GM23248 (cell line): Measurements from ENCODE around the gene GATA5. TPM values are rescaled to one million over a fixed set of nuclear protein-coding genes. Genes with fewer than 3 reads are reported as not detected.

Experiments
- DNase-seq: peaks from one replicate; pipeline ENCODE4 v3.0.0-alpha.2; 2015
- H2AFZ ChIP-seq: fragments of 200-600 bp; sonication (generic); 2 replicates; pipeline ENCODE4 v1.6.1; 2016; ENCODE audit warnings: antibody characterized with exemption
- H3F3A ChIP-seq: fragments of 200-600 bp; sonication (generic); 2 replicates; pipeline ENCODE4 v1.6.1; 2016; ENCODE audit warnings: mild to moderate bottlenecking, antibody characterized with exemption, mixed run types; ENCODE audit not compliant: insufficient read depth
- H3K27ac ChIP-seq: fragments of 200-600 bp; sonication (generic); 2 replicates; pipeline ENCODE4 v1.5.1; 2016; ENCODE audit warnings: mild to moderate bottlenecking
- H3K27me3 ChIP-seq: fragments of 200-600 bp; sonication (generic); replicated peaks from 2 replicates; pipeline ENCODE4 v1.6.1; 2016; ENCODE audit warnings: mild to moderate bottlenecking; ENCODE audit not compliant: insufficient read depth
- H3K36me3 ChIP-seq: fragments of 200-600 bp; sonication (generic); 2 replicates; pipeline ENCODE4 v1.6.1; 2016; ENCODE audit warnings: low read depth, mild to moderate bottlenecking
- H3K4me1 ChIP-seq: fragments of 200-600 bp; sonication (generic); 2 replicates; pipeline ENCODE4 v1.6.1; 2016; ENCODE audit warnings: mild to moderate bottlenecking; ENCODE audit not compliant: insufficient read depth
- H3K4me2 ChIP-seq: fragments of 200-600 bp; sonication (generic); one replicate; pipeline ENCODE4 v1.6.1; 2016; ENCODE audit warnings: mild to moderate bottlenecking; ENCODE audit not compliant: unreplicated experiment
- H3K4me3 ChIP-seq: fragments of 200-600 bp; sonication (generic); 2 replicates; pipeline ENCODE4 v1.5.1; 2016; ENCODE audit warnings: mild to moderate bottlenecking
- H3K79me2 ChIP-seq: fragments of 200-600 bp; sonication (generic); 2 replicates; pipeline ENCODE4 v1.6.1; 2016; ENCODE audit warnings: mild to moderate bottlenecking; ENCODE audit not compliant: insufficient read depth
- H3K9ac ChIP-seq: fragments of 200-600 bp; sonication (generic); 2 replicates; pipeline ENCODE4 v1.6.1; 2016; ENCODE audit warnings: mild to moderate bottlenecking
- H3K9me2 ChIP-seq: fragments of 200-600 bp; sonication (generic); 2 replicates; pipeline ENCODE4 v1.6.1; 2016; ENCODE audit warnings: mixed run types, mild to moderate bottlenecking, moderate library complexity; ENCODE audit not compliant: insufficient read depth
- H3K9me3 ChIP-seq: fragments of 200-600 bp; sonication (generic); one replicate; pipeline ENCODE4 v1.6.1; 2017; ENCODE audit warnings: low read depth
- H4K20me1 ChIP-seq: fragments of 200-600 bp; sonication (generic); 2 replicates; pipeline ENCODE4 v1.6.0; 2016; ENCODE audit not compliant: insufficient read depth
- EZH2 ChIP-seq: fragments of 200-600 bp; sonication (generic); IDR thresholded peaks from 2 replicates; pipeline ENCODE4 v1.6.1; 2018; ENCODE audit warnings: antibody characterized with exemption, mild to moderate bottlenecking; ENCODE audit not compliant: insufficient read depth, poor library complexity, severe bottlenecking
- EZH2phosphoT487 ChIP-seq: fragments of 200-600 bp; sonication (generic); IDR thresholded peaks from 2 replicates; pipeline ENCODE4 v1.6.1; 2018; ENCODE audit warnings: antibody characterized with exemption, moderate library complexity, mild to moderate bottlenecking, low read depth; ENCODE audit not compliant: insufficient read depth
- WGBS, 2 experiments: methylation state at CpG; one replicate each; pipeline ENCODE4 v1.1.6; 2015 to 2017; ENCODE audit warnings: low lambda C conversion rate in 2 of 2, low coverage in 1 of 2; ENCODE audit errors: missing lambda C conversion rate in 2 of 2; 5-methylcytosine and 5-hydroxymethylcytosine counted together
- in situ Hi-C: fragments of 300-500 bp; cut with MboI; formaldehyde crosslinking; loops from 2 replicates; pipeline ENCODE4 v1.15.0; 2020
- polyA plus RNA-seq: library from polyadenylated mRNA; unstranded; fragments of >200 nt; fragmentation: Nextera tagmentation; extraction: Ambion mirVana; gene quantifications from 2 replicates; pipeline ENCODE4 v1.2.1, GENCODE V29; 2016
- total RNA-seq: library from RNA; depleted of rRNA; stranded (reverse); fragments of >200 nt; shearing (Covaris generic); gene quantifications from 2 replicates; pipeline ENCODE4 v1.2.3, GENCODE V29; 2014

GATA5 gene
- total and polyA plus RNA-seq, 2 experiments from 2014 or later, result not detected

- H3K27ac ChIP-seq, result no peak overlapping the region
- no peak for TF ChIP-seq EZH2phosphoT487
- TF ChIP-seq EZH2, result no peak
- 52 to 55% methylated on average over 18 to 20 of the region's 21 CpGs for WGBS, 2 experiments
- H3K4me1 ChIP-seq, result no peaks in the 10 kb centered on the region
- no peaks in the 10 kb centered on the region for H3K79me2 ChIP-seq
- no peak overlapping the region for H3K4me2 ChIP-seq
- no peaks in the 10 kb centered on the region for H3K9me3 ChIP-seq
- H4K20me1 ChIP-seq, result no peaks in the 10 kb centered on the region
- no peaks in the 10 kb centered on the region for H3K36me3 ChIP-seq
- no peak overlapping the region for H2AFZ ChIP-seq
- no peaks in the 10 kb centered on the region; the same call in 1 of the 2 replicates for H3K27me3 ChIP-seq
- in situ Hi-C loops, result no loop called here
- no peaks in the 10 kb centered on the region for H3F3A ChIP-seq
- H3K4me3 ChIP-seq, result no peak overlapping the region
- DNase-seq, result no peak
- no peak overlapping the region for H3K9ac ChIP-seq
- H3K9me2 ChIP-seq, result no peaks in the 10 kb centered on the region
These were observed 50.3 kb downstream of the GATA5 start for GRCh38 chr20:62425281-62426058.

- no peak for TF ChIP-seq EZH2
- no peak for TF ChIP-seq EZH2phosphoT487
These were observed 51.3 kb downstream of the GATA5 start for GRCh38 chr20:62424249-62425107.

GRCh38 chr20:62423326-62423706 is 52.5 kb downstream of the GATA5 start:
- Histone ChIP-seq H3K4me2 (no peak overlapping the region), H3F3A (no peaks in the 10 kb centered on the region), H3K9me2 (no peaks in the 10 kb centered on the region), H3K27ac (no peak overlapping the region), H3K36me3 (no peaks in the 10 kb centered on the region), H3K79me2 (no peaks in the 10 kb centered on the region), H3K4me3 (no peak overlapping the region), H3K4me1 (no peaks in the 10 kb centered on the region), H3K9ac (no peak overlapping the region), H4K20me1 (no peaks in the 10 kb centered on the region), H2AFZ (no peak overlapping the region), H3K27me3 (no peaks in the 10 kb centered on the region; the same call in 1 of the 2 replicates), H3K9me3 (no peaks in the 10 kb centered on the region)
- in situ Hi-C loops, result no loop called here
- 3% methylated on average over 8 to 10 of the region's 10 CpGs for WGBS, 2 experiments
- no peak for DNase-seq
- TF ChIP-seq EZH2phosphoT487 (no peak), EZH2 (no peak)

More at GRCh38 chr20:62424249-62425107, 51.3 kb downstream of the GATA5 start:
- in situ Hi-C loops, result no loop called here
- Histone ChIP-seq H3K79me2 (no peaks in the 10 kb centered on the region), H3K9me2 (no peaks in the 10 kb centered on the region), H3F3A (no peaks in the 10 kb centered on the region), H3K4me1 (no peaks in the 10 kb centered on the region), H3K9me3 (no peaks in the 10 kb centered on the region), H3K27me3 (no peaks in the 10 kb centered on the region; the same call in 1 of the 2 replicates), H3K27ac (no peak overlapping the region), H3K4me2 (no peak overlapping the region), H2AFZ (no peak overlapping the region), H3K9ac (no peak overlapping the region), H4K20me1 (no peaks in the 10 kb centered on the region), H3K4me3 (no peak overlapping the region), H3K36me3 (no peaks in the 10 kb centered on the region)
- DNase-seq, result no peak
- 38 to 43% methylated on average over 20 to 23 of the region's 23 CpGs for WGBS, 2 experiments

- Histone ChIP-seq H3K4me2 (no peak overlapping the region), H3K27me3 (no peaks in the 10 kb centered on the region; the same call in 1 of the 2 replicates), H3K9ac (no peak overlapping the region), H3K36me3 (no peaks in the 10 kb centered on the region), H4K20me1 (no peaks in the 10 kb centered on the region), H3K79me2 (no peaks in the 10 kb centered on the region), H3K4me1 (no peaks in the 10 kb centered on the region), H3K27ac (no peak overlapping the region), H2AFZ (no peak overlapping the region), H3K9me2 (no peaks in the 10 kb centered on the region), H3K9me3 (no peaks in the 10 kb centered on the region), H3F3A (no peaks in the 10 kb centered on the region), H3K4me3 (no peak overlapping the region)
- DNase-seq, result no peak
- TF ChIP-seq EZH2 (no peak), EZH2phosphoT487 (no peak)
- WGBS, 2 experiments, result 48 to 54% methylated on average over 17 to 20 of the region's 20 CpGs
- in situ Hi-C loops, result no loop called here
These were observed 53.0 kb downstream of the GATA5 start for GRCh38 chr20:62422636-62423325.
